ENCODE data around the gene AOC1. TPM values are rescaled to one million over a fixed set of nuclear protein-coding genes. Genes with fewer than 3 reads are reported as not detected.

The AOC1 gene
- total and polyA plus RNA-seq, 10 of the 15 experiments (the other 5 are each of a cell fraction or from before 2014, with no cell fraction given): 0.07 TPM; not detected in 9

- WGBS (ENCODE audit: insufficient coverage, insufficient replicate concordance, low lambda C conversion rate, missing lambda C conversion rate): 21% methylated on average over 10 of the region's 10 CpGs
- Histone ChIP-seq H2AFZ (ENCODE audit: control insufficient read depth, low read depth, low read length) (no peak overlapping the region), H3K79me2 (ENCODE audit: control insufficient read depth, insufficient read depth, low read length) (no peaks in the 10 kb centered on the region), H3K27me3 (replicated peaks in 1 of 2; ENCODE audit: control insufficient read depth in 2 of 2, insufficient read depth in 2 of 2, low read length in 1 of 2) (peaks cover 4 to 6% of the 10 kb centered on the region in 2 experiments), H3K9ac (ENCODE audit: control insufficient read depth, insufficient read depth, low read length) (no peak overlapping the region), H3K4me1 (ENCODE audit: control insufficient read depth, insufficient read depth, low read length) (no peaks in the 10 kb centered on the region), H3K4me3 (no peak overlapping the region), H3K4me2 (ENCODE audit: control insufficient read depth, insufficient read depth) (no peak overlapping the region), H3K27ac (ENCODE audit: control insufficient read depth, insufficient read depth) (no peak overlapping the region), H3K9me3 (replicated peaks; ENCODE audit: control insufficient read depth, insufficient read depth, low read length) (no peaks in the 10 kb centered on the region), H4K20me1 (ENCODE audit: control insufficient read depth, insufficient read depth) (no peaks in the 10 kb centered on the region), H3K36me3 (ENCODE audit: control insufficient read depth in 2 of 2, insufficient read depth in 2 of 2, low read length in 1 of 2) (no peaks in the 10 kb centered on the region)
- RAD21 ChIA-PET (ENCODE audit: unreplicated experiment): no interaction called here
- no peak for FAIRE-seq
- in situ Hi-C loops (cut with MboI) (no loop called here), intact Hi-C loops (cut with micrococcal nuclease; ENCODE audit: unreplicated experiment) (no loop called here)
- ATAC-seq: no peak
- CTCF ChIA-PET: no interaction called here
- TF ChIP-seq ZNF217 (IDR thresholded peaks at IDR 0.05): no peak
- TF ChIP-seq NFYA (IDR thresholded peaks at IDR 0.05; ENCODE audit: borderline replicate concordance, low read depth, low read length): no peak
- no peak for TF ChIP-seq RAD51 (IDR thresholded peaks at IDR 0.05)
- no peak for TF ChIP-seq HDGF (IDR thresholded peaks at IDR 0.05)
- TF ChIP-seq NKRF (conservative IDR thresholded peaks at IDR 0.05): no peak
- no peak for TF ChIP-seq ZBTB33 (IDR thresholded peaks at IDR 0.05)
- TF ChIP-seq POLR2AphosphoS2 (IDR thresholded peaks at IDR 0.05; ENCODE audit: low read depth, low read length): no peak
- no peak for TF ChIP-seq ZNF592 (IDR thresholded peaks at IDR 0.05)
- TF ChIP-seq MEF2A (IDR thresholded peaks at IDR 0.05; ENCODE audit: insufficient read depth, low read depth, low read length): no peak
- no peak for TF ChIP-seq SMAD5 (IDR thresholded peaks at IDR 0.05; ENCODE audit: low read depth)
- TF ChIP-seq ZNF622 (IDR thresholded peaks at IDR 0.05): no peak
- no peak for TF ChIP-seq RFX5 (IDR thresholded peaks at IDR 0.05; ENCODE audit: low read depth, low read length)
- no peak for TF ChIP-seq NR2C2 (IDR thresholded peaks at IDR 0.05; ENCODE audit: borderline replicate concordance, control insufficient read depth, insufficient read length, low read depth)
- no peak for TF ChIP-seq FOXM1 (IDR thresholded peaks at IDR 0.05; ENCODE audit: low read depth, low read length)
- TF ChIP-seq NFIC (IDR thresholded peaks at IDR 0.05; ENCODE audit: low read depth, low read length): no peak
- TF ChIP-seq POLR2AphosphoS5 (IDR thresholded peaks at IDR 0.05; ENCODE audit: low read length): no peak
- no TSS peak for BruUV-seq (replicated peaks)
- DNase-seq (ENCODE audit: low read depth, low spot score): no peak
- SMC1A ChIA-PET (ENCODE audit: uncharacterized antibody, unreplicated experiment): no interaction called here
- POLR2A ChIA-PET: no interaction called here
Observed at GRCh38 chr7:150849204-150849775, 3.0 kb upstream of the AOC1 start.

Measured in GM12878 (cell line).